Esophagus squamous epithelium (tissue), 4 donors: ENCODE measurements around the gene HHIP.

Source experiments
- CTCF ChIP-seq, 6 experiments: fragments of 450-650 bp in 4 of 6; fragments of 200-600 bp in 2 of 6; sonication (generic) in 2 of 6; IDR thresholded peaks; one replicate each; pipeline ENCODE4 v1.5.1; 2016 to 2019; ENCODE audit warnings: antibody characterized with exemption in 6 of 6, mild to moderate bottlenecking in 4 of 6, moderate library complexity in 4 of 6
- POLR2A ChIP-seq, 4 donors: fragments of 450-650 bp; IDR thresholded peaks; one replicate each; pipeline ENCODE4 v1.6.1; 2017; ENCODE audit warnings: antibody characterized with exemption in 4 of 4, mild to moderate bottlenecking in 4 of 4, moderate library complexity in 3 of 4

- TF ChIP-seq CTCF (IDR thresholded peaks at IDR 0.05) (no peak), POLR2A (IDR thresholded peaks at IDR 0.05) (no peak)
These were observed 21.5 kb downstream of the HHIP start for GRCh38 chr4:144667500-144667899.
